Measurements from ENCODE around the gene PSKH1.

PSKH1 gene

GRCh38 chr16:67884684-67885083, 8.4 kb upstream of the PSKH1 start, which contains the start of gene NRN1L:
NRN1L (plus strand) TSS chr16:67884885; CDS start chr16:67884904, 19 bp downstream.
- no peak for TF ChIP-seq CSDC2 (CRISPR knock-in tag; IDR thresholded peaks at IDR 0.05)
- TF ChIP-seq SNAI2 (CRISPR knock-in tag; IDR thresholded peaks at IDR 0.05) = no peak
- no peak for TF ChIP-seq ESRRG (CRISPR knock-in tag; IDR thresholded peaks at IDR 0.05)
- TF ChIP-seq CREB5 (CRISPR knock-in tag; IDR thresholded peaks at IDR 0.05; ENCODE audit: low read depth) = no peak
- no peak for TF ChIP-seq ISL1 (CRISPR knock-in tag; IDR thresholded peaks at IDR 0.05)
- TF ChIP-seq BACH2 (CRISPR knock-in tag; IDR thresholded peaks at IDR 0.05; ENCODE audit: borderline replicate concordance) = no peak
- no peak for TF ChIP-seq ZNF8 (CRISPR knock-in tag; IDR thresholded peaks at IDR 0.05)
- TF ChIP-seq RARB (CRISPR knock-in tag; IDR thresholded peaks at IDR 0.05) = no peak
- TF ChIP-seq ZNF565 (CRISPR knock-in tag; conservative IDR thresholded peaks at IDR 0.05; ENCODE audit: low read depth) = no peak
- TF ChIP-seq GLIS3 (CRISPR knock-in tag; IDR thresholded peaks at IDR 0.05) = no peak
- TF ChIP-seq ARNTL (CRISPR knock-in tag; IDR thresholded peaks at IDR 0.05; ENCODE audit: borderline replicate concordance, low read depth) = no peak
- no peak for TF ChIP-seq PATZ1 (CRISPR knock-in tag; IDR thresholded peaks at IDR 0.05; ENCODE audit: borderline replicate concordance)
- TF ChIP-seq OSR1 (CRISPR knock-in tag; IDR thresholded peaks at IDR 0.05) = no peak
- TF ChIP-seq PPARA (CRISPR knock-in tag; IDR thresholded peaks at IDR 0.05; ENCODE audit: borderline replicate concordance) = no peak
- no peak for TF ChIP-seq TOX (CRISPR knock-in tag; IDR thresholded peaks at IDR 0.05; ENCODE audit: borderline replicate concordance)
- no peak for TF ChIP-seq CSRNP3 (CRISPR knock-in tag; IDR thresholded peaks at IDR 0.05)
- no peak for TF ChIP-seq POU6F1 (CRISPR knock-in tag; IDR thresholded peaks at IDR 0.05; ENCODE audit: borderline replicate concordance, low read depth)
- no peak for TF ChIP-seq ZC3H10 (CRISPR knock-in tag; IDR thresholded peaks at IDR 0.05)
- peak; percentile 93 for ATAC-seq

- TF ChIP-seq POU6F1 (CRISPR knock-in tag; IDR thresholded peaks at IDR 0.05; ENCODE audit: borderline replicate concordance, low read depth) = no peak
- TF ChIP-seq ISL1 (CRISPR knock-in tag; IDR thresholded peaks at IDR 0.05) = no peak
- no peak for TF ChIP-seq PATZ1 (CRISPR knock-in tag; IDR thresholded peaks at IDR 0.05; ENCODE audit: borderline replicate concordance)
- no peak for TF ChIP-seq CREB5 (CRISPR knock-in tag; IDR thresholded peaks at IDR 0.05; ENCODE audit: low read depth)
- TF ChIP-seq SNAI2 (CRISPR knock-in tag; IDR thresholded peaks at IDR 0.05) = no peak
- no peak for TF ChIP-seq CSRNP3 (CRISPR knock-in tag; IDR thresholded peaks at IDR 0.05)
- TF ChIP-seq BACH2 (CRISPR knock-in tag; IDR thresholded peaks at IDR 0.05; ENCODE audit: borderline replicate concordance) = no peak
- no peak for TF ChIP-seq ZFP3 (CRISPR knock-in tag; IDR thresholded peaks at IDR 0.05)
- no peak for TF ChIP-seq GLIS3 (CRISPR knock-in tag; IDR thresholded peaks at IDR 0.05)
- no peak for TF ChIP-seq ZNF8 (CRISPR knock-in tag; IDR thresholded peaks at IDR 0.05)
- TF ChIP-seq ESRRG (CRISPR knock-in tag; IDR thresholded peaks at IDR 0.05) = no peak
- TF ChIP-seq TOX (CRISPR knock-in tag; IDR thresholded peaks at IDR 0.05; ENCODE audit: borderline replicate concordance) = no peak
- no peak for TF ChIP-seq CSDC2 (CRISPR knock-in tag; IDR thresholded peaks at IDR 0.05)
- no peak for TF ChIP-seq ARNTL (CRISPR knock-in tag; IDR thresholded peaks at IDR 0.05; ENCODE audit: borderline replicate concordance, low read depth)
- no peak for TF ChIP-seq OSR1 (CRISPR knock-in tag; IDR thresholded peaks at IDR 0.05)
- TF ChIP-seq ZC3H10 (CRISPR knock-in tag; IDR thresholded peaks at IDR 0.05) = no peak
- ATAC-seq = no peak
Observed at GRCh38 chr16:67885545-67885944, 7.5 kb upstream of the PSKH1 start.
